ENCODE data around the gene LARP7.
"Not testable (repeated sequence)": the region's sequence is repeated elsewhere in the genome, so short reads cannot be mapped to it uniquely, and the experiment has no call there.

Gene LARP7

DNA sequence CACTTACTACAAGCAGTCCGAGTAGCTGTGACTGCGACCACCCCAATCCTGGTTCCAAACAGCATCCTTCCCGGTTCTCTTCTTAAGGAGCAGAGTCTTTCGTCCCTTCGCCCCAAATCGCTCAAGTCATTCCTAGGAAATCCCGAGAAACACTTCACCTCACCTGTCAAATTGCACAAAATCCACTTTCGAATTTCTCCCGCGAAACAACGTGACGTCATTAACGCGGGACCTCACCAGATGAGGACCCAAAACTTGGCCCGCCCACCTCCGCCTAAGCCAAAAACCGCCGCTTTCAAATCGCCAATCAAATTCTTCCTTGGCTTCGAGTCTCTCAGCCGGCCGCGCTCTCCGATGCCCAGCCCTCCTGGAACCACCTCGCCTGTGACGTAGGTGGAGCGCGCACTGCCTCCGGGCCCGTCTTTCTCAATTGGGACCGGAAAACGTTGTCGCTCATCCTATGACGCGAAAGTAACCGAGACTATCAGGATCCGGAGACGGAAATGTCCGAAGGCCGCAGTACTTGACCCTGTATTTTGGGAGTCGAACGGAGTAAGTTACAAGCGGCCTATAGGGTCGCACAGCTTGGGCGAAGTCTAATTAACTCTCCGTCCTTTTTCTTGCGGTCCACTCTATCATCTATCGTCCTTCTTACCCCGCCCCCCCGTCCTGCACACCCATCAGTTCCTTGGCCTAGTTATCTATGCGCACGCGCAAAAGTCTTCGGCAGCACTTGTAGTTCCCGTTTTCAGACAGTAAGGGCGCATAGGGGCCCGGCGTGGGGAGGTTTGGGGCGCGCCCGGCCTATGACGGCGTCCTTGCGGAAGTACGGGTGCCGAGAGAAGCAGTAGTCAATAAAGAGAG is at the start of gene LARP7, which contains the start of gene ZGRF1:
TSS of gene LARP7 (plus strand) at position 456 of the 864 bp plus-strand sequence. CDS start 7,527 bp downstream, outside the sequence.
TSS of gene ZGRF1 (minus strand) at position 222 of the 864 bp plus-strand sequence. CDS start 3,733 bp downstream, outside the sequence.
- DNase-seq = peak; percentile 99 to 100 (median 100)

DNA sequence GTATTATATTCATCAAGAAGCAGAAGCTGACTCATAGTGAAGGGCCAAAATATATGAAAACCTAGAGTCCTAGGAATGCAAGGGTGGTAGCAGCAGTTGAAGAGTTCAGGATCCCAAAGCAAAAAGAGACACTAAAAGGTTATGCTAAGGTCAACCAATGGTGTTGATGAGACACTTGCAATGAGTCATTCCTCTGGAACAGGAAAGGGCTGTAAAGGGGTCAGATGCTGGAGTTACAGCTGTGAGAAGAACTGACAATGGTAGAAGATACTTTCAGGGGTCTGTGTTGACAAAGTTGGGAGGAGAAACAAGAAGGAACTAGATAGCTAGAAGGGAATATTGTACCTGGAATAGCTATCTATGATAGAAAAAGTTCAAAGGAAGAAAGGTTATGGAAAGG is 47.7 kb upstream of the LARP7 start:
- peak; percentile 3 to 20 (median 11) for DNase-seq

DNA sequence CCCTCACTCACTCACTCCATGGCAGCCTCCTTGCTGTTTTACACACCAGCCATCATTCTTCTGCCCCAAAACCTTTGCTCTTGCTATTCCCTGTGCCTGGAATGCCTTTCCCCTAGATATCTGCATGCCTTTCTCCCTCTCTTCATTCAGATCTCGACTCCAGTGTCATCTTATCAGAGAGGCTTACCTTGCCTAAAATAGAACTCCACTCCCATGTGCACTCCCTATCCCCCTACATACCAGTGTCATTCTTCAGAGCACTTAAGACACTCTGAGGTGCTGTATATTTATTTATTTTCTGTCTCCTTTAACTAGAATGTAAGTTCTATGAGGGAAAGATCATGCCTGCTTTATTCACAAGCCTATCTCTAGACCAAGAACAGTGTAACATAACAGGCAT is 45.4 kb upstream of the LARP7 start:
- no peak for DNase-seq

DNA sequence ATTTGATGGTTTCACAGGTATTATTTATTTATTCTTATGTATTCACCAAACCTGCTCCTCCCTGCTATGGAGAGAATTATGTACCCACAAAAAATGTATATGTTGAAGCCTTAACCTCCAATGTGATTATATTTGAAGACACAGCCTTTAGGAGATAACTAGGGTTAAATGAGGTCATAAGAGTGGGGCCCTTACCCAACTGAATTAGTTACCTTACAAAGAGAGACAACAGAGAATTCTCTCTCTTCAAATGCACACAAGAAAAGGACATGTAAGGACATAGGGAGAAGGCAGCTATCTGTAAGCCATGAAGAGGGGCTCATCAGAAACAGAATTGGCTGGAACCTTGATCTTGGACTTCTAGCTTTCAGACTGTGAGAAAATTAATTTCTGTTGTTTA is 44.2 kb upstream of the LARP7 start:
- DNase-seq = no peak

DNA sequence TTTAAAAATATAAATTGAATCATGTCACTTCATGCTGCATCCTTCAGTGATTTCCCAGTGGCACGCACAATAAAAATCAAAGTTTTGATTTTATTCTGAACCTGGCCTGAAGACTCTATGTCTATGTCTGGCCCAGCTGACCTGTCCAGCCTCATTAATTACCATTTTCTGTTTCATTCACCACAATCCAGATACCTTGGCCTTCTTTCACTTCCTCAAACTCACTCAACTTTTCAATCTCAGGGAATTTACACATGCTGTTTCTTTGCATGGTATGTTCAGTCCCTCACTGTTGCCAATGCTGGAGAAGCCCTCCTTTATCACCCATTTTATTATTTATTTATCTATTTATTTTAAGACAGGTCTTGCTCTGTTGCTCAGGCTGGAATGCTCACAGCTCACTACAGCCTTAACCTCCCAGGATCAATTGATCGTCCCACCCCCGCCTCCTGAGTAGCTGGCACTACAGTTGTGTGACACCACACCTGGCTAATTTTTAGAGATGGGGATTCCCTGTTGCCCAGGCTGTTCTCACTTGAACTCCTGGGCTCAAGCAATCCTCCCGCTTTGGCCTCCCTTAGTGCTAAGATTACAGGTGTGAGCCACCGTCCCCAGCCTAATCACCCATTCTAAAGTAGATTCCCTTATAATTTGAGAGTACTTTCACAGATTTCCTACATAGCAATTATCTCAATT is 43.4 kb upstream of the LARP7 start:
- no peak for DNase-seq

DNA sequence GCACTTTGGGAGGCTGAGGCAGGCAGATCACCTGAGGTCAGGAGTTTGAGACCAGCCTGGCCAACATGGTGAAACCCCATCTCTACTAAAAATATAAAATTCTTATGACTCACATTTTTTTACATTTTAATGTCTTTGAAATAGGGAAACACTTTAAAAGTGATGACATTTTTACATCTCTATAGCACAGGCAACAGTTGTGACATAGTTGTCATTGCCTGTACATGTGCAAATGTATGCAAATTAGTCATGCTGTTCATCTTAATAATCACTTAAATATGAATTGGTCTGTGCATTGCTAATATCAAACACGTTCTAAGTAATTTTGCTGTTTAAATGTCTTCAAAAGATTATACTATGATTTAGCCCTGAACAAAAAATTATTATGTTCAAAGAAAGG is 42.0 kb upstream of the LARP7 start:
- DNase-seq = no peak

DNA sequence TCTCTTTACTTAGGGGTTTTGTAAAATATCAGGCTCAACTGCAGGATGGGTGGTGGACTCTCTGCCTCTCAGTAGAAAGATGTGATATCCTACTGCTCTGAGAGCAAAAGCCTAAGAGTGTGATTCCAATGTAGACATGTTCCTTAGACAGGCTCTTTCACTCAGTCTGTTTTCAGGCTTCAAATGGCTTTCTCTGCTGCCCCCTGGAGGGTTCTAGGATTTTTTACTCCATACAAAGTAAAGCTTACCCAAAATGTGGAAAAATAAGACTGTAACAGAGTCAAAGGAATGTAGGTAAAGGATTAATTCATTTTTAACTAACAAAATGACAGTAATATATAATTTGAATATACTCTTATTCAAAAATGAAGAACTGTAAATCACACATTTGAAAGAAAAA is 32.4 kb upstream of the LARP7 start:
- DNase-seq = peak; percentile 47 to 74 (median 72)

DNA sequence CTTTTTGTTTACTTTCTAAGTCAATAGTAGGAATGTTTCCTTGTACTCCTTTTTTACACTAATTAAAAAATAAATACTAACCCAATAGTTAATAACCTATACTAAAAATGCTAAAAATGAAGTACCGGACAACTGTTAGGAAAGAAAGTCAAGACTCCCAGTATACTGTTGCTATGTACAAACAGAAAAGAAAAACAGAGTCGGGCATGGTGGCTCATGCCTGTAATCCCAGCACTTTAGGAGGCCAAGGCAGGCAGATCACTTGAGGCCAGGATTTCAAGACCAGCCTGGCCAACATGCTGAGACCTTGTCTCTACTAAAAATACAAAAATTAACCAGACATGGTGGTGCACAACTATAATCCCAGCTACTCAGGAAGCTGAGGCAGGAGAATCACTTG is 24.1 kb upstream of the LARP7 start:
- DNase-seq = not testable (repeated sequence)

DNA sequence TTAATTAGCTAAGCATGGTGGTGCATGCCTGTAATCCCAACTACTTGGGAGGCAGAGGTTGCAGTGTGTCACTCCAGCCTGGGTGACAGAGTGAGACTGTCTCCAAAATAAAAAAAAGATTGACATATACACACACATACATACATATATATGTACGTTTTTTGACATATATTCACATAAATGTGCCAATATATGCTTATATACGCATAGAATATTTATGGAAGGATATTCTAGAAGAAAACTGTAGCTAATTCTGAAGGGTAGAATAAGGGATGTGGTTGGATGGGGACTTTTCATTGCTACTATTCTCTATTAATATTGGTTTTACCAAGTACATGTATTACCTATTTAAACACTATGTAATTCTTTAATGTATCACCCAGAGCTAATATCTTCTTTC is 20.0 kb upstream of the LARP7 start:
- DNase-seq = no peak

DNA sequence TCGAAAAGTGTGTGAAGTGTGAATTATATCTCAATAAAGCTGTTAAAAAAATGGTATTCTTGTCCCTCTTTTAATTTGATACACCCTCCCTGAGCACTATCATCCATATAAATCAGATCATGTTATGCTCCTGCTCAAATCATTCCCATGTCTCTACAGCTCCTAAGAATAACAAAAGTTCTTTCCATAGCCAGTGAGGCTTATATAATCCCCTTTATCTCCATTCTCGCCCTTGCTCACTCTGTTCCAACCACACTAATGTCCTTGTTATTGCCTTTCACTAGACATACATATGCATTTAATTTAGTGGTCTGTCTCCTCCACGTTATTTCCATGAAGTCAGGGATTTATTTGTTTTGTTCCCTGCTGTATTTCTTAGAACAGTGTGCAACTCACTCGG is 10.7 kb upstream of the LARP7 start:
- DNase-seq = no peak

DNA sequence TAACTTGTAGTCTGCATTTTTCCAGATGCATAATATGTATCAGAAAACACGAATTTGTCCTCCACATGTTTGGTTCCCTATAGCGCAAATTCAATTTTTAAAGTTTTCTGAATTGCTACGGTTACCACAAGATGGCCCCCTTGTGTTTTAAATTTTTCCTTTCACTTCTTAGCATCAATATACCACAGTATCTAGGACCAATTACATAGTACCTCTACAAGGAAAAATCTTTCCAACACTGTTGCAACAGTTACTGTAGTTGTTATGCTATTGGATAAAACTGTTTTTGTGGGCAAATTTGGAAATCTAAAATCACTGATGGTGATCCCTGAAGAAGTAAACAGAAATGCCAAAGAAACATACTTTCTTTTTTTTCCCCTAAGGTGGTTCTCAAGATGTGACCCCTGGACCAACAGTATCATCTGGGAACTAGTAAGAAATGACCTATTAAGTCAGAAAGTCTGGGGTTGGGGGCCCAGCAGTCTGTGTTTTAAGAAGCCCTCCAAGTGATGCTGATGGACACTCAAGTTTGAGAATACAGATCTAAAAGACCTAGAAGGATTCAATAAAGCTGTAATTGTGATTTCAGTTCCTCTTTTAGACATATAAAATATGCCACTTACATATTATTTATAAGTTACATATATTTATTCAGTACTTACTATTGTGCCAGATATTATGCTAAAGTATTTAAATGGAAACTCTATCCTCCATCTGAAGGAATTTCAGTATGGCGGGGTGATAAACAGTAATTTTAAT is 3.3 kb upstream of the LARP7 start:
- DNase-seq = peak; percentile 40 to 58 (median 52)

DNA sequence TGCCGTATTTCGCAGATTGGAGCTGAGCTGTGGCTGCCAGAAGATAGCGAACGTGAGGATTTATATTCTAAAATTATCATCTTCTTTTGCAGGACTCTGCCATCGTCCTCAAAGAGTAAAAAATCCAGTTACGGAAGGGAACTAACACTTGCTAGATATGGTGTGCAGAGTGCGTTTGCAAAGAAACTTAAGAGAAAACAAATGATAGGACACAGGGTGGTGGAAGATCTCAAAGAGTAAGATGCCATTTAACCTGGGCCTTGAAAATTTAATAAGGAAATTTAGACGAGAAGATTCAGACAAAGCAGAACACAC is 566 bp downstream of the LARP7 start:
- no peak for DNase-seq

DNA sequence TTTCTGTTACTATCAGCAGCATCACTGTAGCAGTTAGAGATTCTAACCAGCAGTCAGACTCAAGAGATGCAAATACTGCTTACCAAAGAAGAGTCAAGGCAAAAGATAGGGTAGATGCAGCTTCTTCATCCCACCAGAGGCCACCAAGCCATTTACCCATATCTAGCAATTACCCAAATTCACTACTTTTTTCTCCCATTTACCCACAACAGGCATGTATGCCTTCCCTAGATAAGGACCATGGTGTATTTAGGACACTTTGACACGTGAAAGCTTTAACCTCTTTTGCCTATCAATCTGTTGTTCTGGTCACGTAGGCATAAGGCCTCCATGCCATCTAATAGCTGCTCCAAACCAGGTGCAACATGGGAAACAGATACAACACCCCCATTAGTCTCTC is 5.6 kb downstream of the LARP7 start:
- no peak for DNase-seq

DNA sequence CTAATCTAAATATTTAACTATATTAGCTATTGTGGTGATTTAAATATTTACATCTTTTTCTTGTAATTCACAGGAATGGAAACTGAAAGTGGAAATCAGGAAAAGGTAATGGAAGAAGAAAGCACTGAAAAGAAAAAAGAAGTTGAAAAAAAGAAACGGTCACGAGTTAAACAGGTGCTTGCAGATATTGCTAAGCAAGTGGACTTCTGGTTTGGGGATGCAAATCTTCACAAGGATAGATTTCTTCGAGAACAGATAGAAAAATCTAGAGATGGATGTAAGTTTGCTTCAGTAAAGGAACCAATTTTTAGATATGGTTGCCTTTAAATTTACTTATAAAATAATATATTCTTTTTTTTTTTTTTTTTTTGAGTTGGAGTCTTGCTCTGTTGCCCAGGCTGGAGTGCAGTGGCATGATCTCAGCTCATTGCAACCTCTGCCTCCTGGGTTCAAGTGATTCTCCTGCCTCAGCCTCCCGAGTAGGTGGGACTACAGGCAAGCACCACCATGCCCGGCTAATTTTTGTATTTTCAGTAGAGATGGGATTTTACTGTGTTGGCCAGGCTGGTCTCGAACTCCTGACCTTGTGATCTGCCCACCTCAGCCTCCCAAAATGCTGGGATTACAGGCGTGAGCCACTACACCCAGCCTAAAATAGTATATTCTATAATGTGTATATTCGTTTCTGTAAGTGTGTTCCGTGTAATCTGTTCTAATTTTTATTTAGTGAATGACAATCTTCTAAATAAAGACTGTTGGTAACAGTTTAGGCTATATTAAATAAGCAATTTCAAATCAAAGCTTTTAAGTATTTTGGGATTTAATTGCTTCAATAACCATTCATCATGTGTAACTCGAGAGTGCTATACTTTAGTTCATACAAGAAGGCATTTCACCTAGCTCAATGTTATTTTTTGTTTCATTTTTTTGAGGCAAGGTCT is 7.9 kb downstream of the LARP7 start:
- DNase-seq = not testable (repeated sequence)

DNA sequence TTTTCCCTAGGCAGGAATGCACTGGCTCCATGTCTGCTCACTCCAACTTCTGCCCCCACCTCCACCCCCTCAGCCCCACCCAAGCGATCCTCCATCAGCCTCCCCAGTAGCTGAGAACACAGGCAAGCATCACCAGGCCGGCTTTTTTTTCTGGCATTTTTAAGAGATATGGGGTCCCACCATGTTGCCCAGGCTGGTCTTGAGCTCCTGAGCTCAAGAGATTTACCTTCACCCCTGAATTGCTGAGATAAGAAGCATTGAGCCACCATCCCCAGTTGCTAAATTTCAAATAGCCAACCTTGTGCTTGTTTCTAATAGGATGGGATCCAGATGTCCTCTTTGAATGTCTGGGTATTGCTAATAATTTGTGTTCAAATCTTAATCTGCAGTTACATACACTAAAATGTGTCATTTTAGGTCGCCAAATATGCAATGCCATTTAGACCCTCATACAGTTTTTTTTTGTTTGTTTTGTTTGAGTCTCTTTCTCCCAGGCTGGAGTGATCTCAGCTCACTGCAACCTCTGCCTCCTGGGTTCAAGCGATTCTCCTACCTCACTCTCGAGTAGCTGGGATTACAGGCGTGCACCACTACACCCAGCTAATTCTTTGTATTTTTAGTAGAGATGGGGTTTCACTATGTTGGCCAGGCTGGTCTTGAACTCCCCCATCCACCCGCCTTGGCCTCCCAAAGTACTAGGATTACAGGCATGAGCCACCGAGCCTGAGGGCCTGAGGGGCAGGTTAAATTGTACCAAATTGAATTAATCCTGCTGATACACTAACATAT is 8.8 kb downstream of the LARP7 start:
- DNase-seq = no peak

DNA sequence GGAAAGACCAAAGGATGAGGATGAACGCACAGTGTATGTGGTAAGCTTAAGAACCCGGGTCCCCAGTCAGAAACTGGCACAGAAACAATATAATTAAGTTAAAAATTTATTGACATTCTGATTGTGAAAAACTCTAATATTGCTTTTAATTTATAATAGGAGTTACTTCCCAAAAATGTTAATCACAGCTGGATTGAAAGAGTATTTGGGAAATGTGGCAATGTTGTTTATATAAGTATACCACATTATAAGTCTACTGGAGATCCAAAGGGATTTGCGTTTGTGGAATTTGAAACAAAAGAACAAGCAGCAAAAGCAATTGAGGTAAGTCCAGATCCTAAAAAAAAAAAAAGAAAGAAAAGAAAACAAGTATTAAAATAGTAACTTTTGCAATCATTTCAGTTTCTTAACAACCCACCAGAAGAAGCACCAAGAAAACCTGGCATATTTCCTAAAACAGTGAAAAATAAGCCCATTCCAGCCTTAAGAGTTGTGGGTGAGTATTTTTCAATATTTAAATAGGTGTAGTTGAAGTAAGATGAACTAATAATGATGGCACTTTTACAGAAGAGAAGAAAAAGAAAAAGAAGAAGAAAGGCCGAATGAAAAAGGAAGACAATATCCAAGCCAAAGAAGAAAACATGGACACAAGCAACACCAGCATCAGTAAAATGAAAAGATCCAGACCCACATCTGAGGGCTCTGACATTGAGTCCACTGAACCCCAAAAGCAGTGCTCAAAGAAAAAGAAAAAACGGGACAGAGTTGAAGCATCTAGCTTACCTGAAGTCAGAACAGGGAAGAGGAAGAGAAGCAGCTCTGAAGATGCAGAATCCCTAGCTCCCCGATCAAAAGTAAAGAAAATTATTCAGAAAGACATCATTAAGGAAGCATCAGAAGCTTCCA is 9.9 kb downstream of the LARP7 start:
- no peak for DNase-seq

DNA sequence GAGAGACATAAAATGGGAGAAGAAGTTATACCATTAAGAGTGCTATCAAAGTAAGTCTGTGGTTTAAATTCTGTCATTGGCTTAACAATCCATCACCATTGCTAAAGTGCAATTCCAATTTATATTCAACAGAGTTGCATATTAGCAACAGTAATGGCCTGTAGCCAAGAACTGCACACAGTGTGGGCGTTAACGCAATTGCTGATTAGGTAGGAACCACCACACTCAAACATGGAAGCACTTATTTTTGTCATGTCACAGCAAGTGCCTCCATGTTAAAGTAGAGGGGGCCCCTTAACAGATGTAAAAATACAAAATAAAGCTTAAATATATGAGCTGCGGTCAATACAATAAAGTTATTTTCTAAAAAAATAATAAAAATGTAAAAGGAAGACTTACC is 10.8 kb downstream of the LARP7 start:
- no peak for DNase-seq

DNA sequence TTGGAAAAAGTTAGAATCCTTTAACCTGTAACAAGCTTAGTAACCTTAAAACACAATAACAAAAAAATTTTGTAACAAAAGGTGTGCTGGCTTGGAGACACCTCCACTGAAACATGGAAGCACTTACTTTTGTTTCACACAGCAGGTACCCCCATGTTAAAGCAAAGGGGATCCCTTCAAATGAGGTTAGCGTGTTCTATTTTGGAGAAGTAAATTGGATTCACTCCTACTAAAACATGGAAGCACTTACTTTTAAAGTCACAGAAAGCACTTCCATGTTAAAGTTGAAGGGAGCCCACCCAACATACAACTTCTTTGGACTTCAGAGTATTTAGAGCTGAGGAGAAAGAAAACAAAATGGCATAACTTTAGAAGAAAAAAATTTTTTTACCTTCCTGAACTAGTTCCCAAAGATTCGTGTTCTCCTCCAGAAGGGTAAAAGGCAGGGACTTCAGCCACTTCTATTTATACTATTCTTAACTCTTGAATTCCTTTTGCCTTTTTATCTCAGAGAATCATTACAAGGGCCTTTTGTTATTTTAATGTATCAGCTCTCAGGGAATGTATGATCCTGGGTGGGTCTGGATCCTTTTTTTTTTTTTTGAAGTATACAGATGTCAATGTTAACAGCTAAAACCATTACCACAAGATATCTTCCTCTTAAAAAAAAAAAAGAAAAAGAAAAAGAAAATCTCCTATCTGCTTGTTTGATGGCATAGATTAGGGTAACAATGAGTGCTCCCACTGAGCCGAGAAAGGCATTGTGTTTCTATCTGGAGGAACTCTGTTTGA is 11.5 kb downstream of the LARP7 start:
- DNase-seq = no peak

DNA sequence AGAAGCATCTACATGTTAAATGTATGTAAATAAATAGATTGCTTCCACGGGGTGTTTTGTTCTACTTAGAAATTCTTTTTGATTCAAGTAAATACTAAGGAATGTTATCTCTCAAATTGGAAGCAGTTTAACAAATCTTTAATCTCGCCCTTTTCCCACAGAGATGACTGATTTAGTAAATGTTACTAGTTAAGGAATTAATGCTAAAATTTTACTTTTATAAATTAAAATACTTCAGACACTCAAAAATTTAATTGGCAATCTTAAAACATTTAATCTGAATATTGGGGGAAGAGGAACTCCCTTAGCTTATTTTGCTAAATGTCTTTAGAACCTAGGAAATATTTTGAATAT is 12.1 kb downstream of the LARP7 start:
- DNase-seq = no peak

DNA sequence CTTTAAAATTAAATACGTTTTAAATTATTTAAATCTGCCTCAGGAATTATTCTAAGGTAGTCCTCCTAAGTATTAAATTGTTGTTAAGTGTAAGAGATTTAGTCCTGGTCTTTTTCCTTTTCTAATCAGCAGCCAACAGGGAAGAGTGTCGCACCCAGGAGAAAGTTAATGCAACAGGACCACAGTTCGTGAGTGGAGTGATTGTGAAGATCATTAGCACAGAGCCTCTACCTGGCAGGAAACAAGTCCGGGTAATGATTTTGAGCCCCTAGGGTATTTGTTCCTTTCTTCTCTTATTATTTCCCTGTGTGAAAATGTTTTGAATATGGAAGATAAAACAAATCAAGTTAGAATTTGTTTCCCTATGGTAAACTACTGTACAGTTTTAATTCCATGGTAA is 13.4 kb downstream of the LARP7 start:
- DNase-seq = no peak

Measured in suppressor macrophage treated with lipopolysaccharide for 1 hour (primary cell).